ENCODE measurements around the gene HLA-G.

The HLA-G gene

GRCh38 chr6:29818892-29819291 is 8.7 kb upstream of the HLA-G start:
- no peak for FAIRE-seq

DNA sequence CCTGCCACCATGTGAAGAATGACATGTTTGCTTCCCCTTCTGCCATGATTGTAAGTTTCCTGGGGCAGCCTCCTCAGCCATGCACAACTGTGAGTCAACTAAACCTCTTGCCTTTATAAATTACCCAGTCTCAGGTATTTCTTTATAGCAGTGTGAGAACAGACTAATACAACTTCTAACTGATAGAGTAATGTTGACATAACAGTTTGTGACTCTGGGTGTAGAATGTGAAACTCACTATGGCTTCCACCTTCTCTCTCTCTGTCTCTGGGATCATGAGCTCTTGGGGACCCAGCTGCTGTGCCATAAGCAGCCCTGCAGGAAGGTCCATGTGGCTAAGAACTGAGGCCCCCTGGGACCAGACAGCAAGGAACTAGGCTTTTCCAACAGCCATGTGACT is 3.5 kb upstream of the HLA-G start:
- FAIRE-seq, result no peak

GRCh38 chr6:29825848-29826247 is 1.8 kb upstream of the HLA-G start:
- no peak for FAIRE-seq

- FAIRE-seq, result no peak
These were observed 1.4 kb upstream of the HLA-G start for GRCh38 chr6:29826271-29826670.

DNA sequence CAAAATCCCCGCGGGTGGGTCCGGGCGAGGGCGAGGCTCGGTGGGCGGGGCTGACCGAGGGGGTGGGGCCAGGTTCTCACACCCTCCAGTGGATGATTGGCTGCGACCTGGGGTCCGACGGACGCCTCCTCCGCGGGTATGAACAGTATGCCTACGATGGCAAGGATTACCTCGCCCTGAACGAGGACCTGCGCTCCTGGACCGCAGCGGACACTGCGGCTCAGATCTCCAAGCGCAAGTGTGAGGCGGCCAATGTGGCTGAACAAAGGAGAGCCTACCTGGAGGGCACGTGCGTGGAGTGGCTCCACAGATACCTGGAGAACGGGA is 809 bp downstream of the HLA-G start:
- FAIRE-seq, result no peak

DNA sequence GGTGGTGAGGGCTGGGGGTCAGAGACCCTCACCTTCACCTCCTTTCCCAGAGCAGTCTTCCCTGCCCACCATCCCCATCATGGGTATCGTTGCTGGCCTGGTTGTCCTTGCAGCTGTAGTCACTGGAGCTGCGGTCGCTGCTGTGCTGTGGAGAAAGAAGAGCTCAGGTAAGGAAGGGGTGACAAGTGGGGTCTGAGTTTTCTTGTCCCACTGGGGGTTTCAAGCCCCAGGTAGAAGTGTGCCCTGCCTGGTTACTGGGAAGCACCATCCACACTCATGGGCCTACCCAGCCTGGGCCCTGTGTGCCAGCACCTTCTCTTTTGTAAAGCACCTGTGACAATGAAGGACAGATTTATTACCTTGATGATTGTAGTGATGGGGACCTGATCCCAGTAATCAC is 2.1 kb downstream of the HLA-G start:
- no peak for FAIRE-seq

- no peak for FAIRE-seq
These were observed 2.8 kb downstream of the HLA-G start for GRCh38 chr6:29830409-29830808.

DNA sequence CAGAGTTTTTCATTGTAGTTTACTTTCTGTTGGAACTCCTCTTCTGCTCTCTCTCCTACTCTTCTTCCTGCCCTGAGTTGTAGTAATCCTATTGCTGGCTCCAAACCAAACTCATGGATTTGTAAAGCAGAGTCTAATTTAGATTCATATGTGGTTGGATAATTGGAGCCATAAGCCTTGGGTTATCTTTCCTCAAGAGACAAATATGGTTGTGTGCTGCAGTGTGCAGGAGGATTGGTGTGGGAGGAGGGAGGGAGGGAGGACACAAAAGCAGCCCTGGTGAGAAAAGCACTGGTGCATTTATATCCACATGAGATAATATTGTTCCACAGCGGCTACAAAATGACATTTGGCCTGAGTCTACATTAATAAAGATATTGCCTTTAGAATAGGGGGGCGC is 4.2 kb downstream of the HLA-G start:
- FAIRE-seq, result no peak

DNA sequence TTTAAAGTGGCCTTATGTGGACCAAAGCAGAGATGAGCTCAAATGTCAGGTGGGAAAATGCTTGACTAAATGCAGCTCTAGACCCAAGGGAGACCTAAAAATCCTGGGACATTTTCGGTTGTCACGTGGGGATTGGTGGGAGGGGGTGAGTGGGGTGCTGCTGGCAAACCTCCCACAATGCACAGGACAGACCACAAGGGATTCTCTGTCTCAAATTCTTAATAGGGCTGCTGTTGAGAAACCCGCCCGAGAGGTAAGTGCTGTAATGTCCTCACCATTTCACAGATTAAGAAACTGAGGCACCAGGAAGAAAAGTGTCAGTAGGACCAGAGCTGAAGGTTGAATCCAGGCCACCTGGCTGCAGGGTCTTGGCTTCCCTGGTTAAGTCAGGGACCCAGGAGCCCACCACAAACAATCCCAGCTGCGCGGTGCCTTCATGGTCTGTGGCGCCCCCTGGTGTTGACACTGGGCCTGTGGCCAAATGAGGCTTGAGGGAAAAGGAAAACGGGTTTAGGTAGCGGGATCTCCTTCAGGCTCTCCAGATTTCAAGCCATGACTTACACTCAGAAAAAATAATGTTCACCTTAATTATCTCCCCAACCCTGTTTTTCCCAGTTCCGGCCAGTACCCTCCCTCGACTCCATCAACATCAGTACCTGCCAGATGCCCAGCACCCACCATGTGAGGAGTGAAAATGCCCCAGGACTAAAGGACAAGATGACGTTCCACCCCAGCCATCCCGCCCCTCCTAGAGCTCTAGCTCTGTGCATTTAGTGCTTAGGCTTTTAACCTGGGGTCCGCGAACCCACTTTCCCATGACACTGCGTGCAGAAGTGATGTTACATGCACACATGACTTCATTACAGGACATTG is 7.2 kb downstream of the HLA-G start:
- no peak for FAIRE-seq

- FAIRE-seq, result no peak
These were observed 12.3 kb downstream of the HLA-G start for GRCh38 chr6:29839917-29840316.

GRCh38 chr6:29841030-29841429 is 13.4 kb downstream of the HLA-G start:
- no peak for FAIRE-seq

DNA sequence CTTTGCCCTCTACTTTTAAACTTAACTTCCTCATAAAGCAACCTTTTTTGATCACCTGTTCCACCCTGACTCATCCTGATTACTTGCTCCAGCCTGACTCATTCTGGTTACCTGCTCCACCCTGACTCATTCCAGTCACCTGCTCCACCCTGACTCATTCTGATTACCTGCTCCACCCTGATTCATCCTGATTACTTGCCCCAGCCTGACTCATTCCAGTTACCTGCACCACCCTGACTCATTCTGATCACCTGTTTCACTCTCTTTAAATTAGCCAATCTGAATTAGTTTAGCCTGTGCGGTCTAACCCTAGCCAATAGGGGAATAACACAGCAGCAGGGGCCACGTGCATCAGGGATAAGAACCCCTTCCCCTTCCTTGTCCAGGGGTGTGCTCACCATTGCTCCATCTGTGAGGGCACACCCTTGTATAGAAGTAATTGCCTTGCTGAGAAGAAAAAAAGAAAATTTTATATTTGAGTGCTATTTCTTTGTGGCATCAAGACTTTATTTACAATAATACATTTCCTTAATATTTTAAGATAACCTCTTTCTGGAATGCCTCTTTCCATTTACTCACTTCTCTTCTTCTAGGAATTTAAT is 17.9 kb downstream of the HLA-G start:
- FAIRE-seq, result no peak

DNA sequence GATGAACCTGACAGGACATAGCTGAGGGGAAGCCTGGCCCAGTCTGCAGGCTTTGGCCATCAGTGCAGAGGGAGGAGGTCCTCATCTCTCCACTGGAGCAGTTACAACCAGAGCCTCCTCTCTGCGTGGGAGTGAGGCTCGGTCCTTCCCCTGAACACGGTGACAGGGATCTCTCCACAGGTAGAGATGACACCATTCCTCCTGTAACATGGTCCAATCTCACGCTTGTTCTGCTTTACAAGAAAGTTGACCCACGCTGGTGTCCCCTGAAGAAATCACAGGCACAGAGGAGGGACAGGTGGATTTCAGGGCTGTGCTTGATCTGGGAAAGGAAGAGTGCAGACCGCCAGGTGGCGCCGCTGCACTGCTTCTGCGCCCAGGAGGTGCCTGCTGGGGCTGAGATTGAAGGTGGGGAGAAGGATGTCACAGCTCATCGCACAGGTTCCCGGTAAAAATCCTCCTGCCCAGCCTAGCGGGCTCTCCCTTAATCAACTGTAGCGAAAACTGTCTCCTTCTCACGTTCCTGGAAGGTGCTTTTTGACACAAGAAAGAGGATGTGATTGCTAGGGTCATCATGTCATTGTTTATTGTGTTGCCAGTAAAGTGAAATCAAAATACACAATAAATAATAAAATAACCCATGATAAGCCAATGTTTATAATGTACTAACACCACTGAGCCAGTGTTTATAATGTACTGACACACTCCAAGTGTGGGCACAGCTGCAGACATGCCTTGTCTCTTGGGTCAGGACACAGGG is 20.4 kb downstream of the HLA-G start:
- FAIRE-seq, result no peak

DNA sequence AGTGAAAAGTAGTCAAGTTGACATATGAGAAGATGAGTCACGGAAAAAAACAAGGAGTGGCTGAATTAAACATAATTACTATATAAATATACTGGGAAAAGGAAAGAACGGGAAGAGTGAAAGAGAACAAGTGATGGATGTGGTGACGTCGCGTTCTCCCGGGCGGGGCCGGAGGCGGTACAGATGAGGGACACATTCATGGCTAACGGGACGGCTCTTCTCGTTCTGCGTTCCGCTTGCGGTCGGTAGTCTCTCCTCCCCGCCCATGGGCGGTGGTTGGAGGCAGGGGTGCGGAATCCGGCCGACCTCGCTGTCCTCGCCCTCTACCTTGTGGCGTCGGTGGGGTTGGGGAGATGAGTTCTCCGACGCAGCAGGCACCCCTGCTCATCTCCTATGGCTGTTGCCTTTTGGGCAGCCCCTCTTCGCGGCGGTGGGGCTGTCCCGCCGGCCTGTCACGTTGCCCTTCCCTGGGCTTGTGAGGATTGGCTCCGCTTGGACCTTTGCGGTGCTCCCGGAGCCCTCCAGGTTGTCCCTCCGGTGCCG is 22.5 kb downstream of the HLA-G start:
- no peak for FAIRE-seq

- no peak for FAIRE-seq
These were observed 23.6 kb downstream of the HLA-G start for GRCh38 chr6:29851190-29851589.

DNA sequence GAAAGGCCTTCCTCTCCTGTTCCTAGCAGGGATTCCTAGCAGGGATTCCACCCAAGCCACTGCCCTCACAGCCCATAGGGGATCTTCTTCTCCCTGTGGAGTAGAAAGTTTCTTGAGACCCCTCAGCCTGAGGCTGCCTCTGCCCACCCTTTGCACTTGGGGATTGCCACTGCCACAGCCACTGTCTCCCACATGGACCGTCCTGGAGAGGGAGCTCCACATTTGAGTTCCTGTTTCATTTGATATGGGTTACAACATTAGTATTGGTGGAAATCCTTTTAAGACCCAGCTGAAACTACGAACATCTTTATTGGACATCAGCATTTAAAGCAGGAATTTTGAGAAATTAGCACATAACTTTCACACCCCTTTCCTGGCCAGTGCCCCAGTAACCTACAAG is 25.6 kb downstream of the HLA-G start:
- FAIRE-seq, result no peak

- no peak for FAIRE-seq
These were observed 30.4 kb downstream of the HLA-G start for GRCh38 chr6:29858006-29858405.

- no peak for FAIRE-seq
These were observed 34.1 kb downstream of the HLA-G start for GRCh38 chr6:29861521-29862255.

DNA sequence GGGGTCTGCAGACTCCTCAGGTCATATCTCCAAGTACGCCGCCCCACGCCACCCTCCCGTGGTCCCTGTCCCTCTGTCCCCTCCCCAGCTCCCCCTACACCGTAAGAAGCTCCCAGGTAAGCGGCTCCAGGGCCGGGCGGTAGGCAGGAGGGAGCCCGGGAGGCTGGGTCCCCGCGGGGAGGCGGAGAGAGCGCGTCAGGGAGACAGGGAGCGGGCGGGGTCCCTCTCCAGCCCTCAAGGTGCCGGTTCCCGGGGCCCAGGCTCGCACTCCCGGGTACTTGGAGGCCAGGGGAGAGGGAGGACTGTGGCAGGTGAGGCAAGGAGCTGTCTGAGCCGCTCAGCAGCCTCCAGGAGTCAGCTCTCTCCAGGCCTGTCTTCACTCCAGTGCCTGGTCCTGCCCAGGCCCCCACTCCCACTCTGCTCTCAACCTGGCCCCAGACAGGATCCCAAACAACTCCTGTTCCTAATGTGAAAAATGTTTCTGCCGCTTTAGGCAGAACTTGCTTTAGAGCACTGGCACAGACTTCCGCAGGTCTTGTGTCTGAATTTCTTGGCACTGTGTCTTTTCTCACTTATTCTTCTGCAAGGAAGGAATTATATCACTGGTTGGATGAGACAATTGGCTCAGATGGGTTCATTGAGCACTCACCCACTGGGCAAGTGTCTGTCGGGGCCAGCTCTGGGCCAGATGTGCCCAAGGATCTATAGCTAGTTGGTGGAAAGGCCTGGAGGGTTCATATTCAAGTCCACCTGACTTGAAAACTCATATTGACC is 36.6 kb downstream of the HLA-G start:
- no peak for FAIRE-seq

DNA sequence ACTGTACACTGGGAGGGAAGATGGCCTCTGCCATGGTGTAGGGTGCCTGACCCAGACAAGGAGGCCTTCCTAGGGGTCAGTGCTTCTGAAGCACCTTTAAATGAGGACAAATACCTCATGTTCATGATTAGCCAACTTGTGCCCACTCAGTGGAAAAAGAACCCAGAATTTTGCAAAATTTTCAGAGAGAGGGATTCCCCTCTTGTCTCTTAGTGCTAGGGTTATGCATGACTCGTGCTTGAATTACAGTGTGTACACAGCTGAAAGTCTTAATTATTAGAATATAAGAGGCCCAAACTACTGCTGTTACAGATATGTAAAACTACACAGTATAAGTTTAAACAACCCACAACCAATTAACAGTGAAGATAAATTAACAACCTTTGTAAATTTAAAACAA is 38.0 kb downstream of the HLA-G start:
- no peak for FAIRE-seq

GRCh38 chr6:29870104-29870503 is 42.5 kb downstream of the HLA-G start:
- FAIRE-seq, result no peak

- FAIRE-seq, result no peak
These were observed 45.2 kb downstream of the HLA-G start for GRCh38 chr6:29872791-29873190.

Measured in colon (tissue), 2 donors.